Smooth muscle cell (in vitro differentiated cells): ENCODE measurements around the gene GPRC5C. TPM values are rescaled to one million over a fixed set of nuclear protein-coding genes. Genes with fewer than 3 reads are reported as not detected.

Source experiments
- DNase-seq: peaks from one replicate; lab custom pipeline; 2025; ENCODE audit not compliant: unreplicated experiment; lab: John Stamatoyannopoulos, UW
- H2AFZ ChIP-seq: fragments of 200-600 bp; sonication (generic); 2 replicates; pipeline ENCODE4 v1.6.0; 2016; ENCODE audit warnings: antibody characterized with exemption, low read depth, mild to moderate bottlenecking
- H3F3A ChIP-seq: fragments of 200-600 bp; sonication (generic); 2 replicates; pipeline ENCODE4 v1.6.0; 2017; ENCODE audit warnings: antibody characterized with exemption, low read depth
- H3K27ac ChIP-seq: fragments of 200-600 bp; sonication (generic); 2 replicates; pipeline ENCODE4 v1.5.1; 2016; ENCODE audit warnings: low read depth, mild to moderate bottlenecking
- H3K27me3 ChIP-seq: fragments of 200-600 bp; sonication (generic); 2 replicates; pipeline ENCODE4 v1.6.1; 2016; ENCODE audit warnings: low read depth, mild to moderate bottlenecking
- H3K36me3 ChIP-seq: fragments of 200-600 bp; sonication (generic); 2 replicates; pipeline ENCODE4 v1.5.1; 2016; ENCODE audit warnings: low read depth
- H3K4me1 ChIP-seq: fragments of 200-600 bp; sonication (generic); 2 replicates; pipeline ENCODE4 v1.5.1; 2016; ENCODE audit warnings: low read depth
- H3K4me2 ChIP-seq: fragments of 200-600 bp; sonication (generic); 2 replicates; pipeline ENCODE4 v1.6.0; 2016; ENCODE audit warnings: mild to moderate bottlenecking
- H3K4me3 ChIP-seq: fragments of 200-600 bp; sonication (generic); 2 replicates; pipeline ENCODE4 v1.5.1; 2016; ENCODE audit warnings: mild to moderate bottlenecking
- H3K79me2 ChIP-seq: fragments of 200-600 bp; sonication (generic); 2 replicates; pipeline ENCODE4 v1.6.0; 2016; ENCODE audit warnings: low read depth, mild to moderate bottlenecking
- H3K9ac ChIP-seq: fragments of 200-600 bp; sonication (generic); 2 replicates; pipeline ENCODE4 v1.6.0; 2016; ENCODE audit warnings: low read depth
- H3K9me3 ChIP-seq: fragments of 200-600 bp; sonication (generic); replicated peaks from 2 replicates; pipeline ENCODE4 v1.5.1; 2016; ENCODE audit warnings: low read depth
- H4K20me1 ChIP-seq: fragments of 200-600 bp; sonication (generic); 2 replicates; pipeline ENCODE4 v1.6.0; 2016; ENCODE audit warnings: low read depth
- CTCF ChIP-seq: fragments of 200-600 bp; sonication (generic); IDR thresholded peaks from 2 replicates; pipeline ENCODE4 v1.5.1; 2017; ENCODE audit warnings: borderline replicate concordance, mild to moderate bottlenecking, antibody characterized with exemption; ENCODE audit not compliant: insufficient read depth, poor library complexity, severe bottlenecking
- WGBS: methylation state at CpG from one replicate; pipeline ENCODE4 v1.1.7; 2016; ENCODE audit warnings: low lambda C conversion rate; 5-methylcytosine and 5-hydroxymethylcytosine counted together
- polyA plus RNA-seq: library from polyadenylated mRNA; unstranded; fragments of >200 nt; fragmentation: Nextera tagmentation; extraction: Ambion mirVana; gene quantifications from 2 replicates; pipeline ENCODE4 v1.2.1, GENCODE V29; 2016
- total RNA-seq: library from RNA; depleted of rRNA; stranded (reverse); fragments of >200 nt; gene quantifications from 2 replicates; pipeline ENCODE4 v1.2.3, GENCODE V29; 2014

The GPRC5C gene
- total and polyA plus RNA-seq, 2 experiments from 2014 or later = 64.5 to 96.9 TPM

GRCh38 chr17:74429604-74430384 lies 2.1 kb upstream of the GPRC5C start:
- H3K9ac ChIP-seq = peak overlapping the region; percentile 86
- H3F3A ChIP-seq = no peaks in the 10 kb centered on the region
- H2AFZ ChIP-seq = peak overlapping the region; percentile 10
- peaks cover 17% of the 10 kb centered on the region for H3K4me1 ChIP-seq
- peaks cover 29% of the 10 kb centered on the region for H3K79me2 ChIP-seq
- H3K4me3 ChIP-seq = peak overlapping the region; percentile 71
- H3K27me3 ChIP-seq = no peaks in the 10 kb centered on the region
- TF ChIP-seq CTCF = no peak
- 38% methylated on average over 18 of the region's 19 CpGs for WGBS
- H3K4me2 ChIP-seq = peak overlapping the region; percentile 92
- no peaks in the 10 kb centered on the region for H3K36me3 ChIP-seq
- DNase-seq = no peak
- H3K27ac ChIP-seq = peak overlapping the region; percentile 96
- no peaks in the 10 kb centered on the region for H3K9me3 ChIP-seq
- H4K20me1 ChIP-seq = peaks cover 20% of the 10 kb centered on the region

- Histone ChIP-seq H3K27ac (peak overlapping the region; percentile 96), H3K36me3 (no peaks in the 10 kb centered on the region), H3K9me3 (no peaks in the 10 kb centered on the region), H3K4me3 (peak overlapping the region; percentile 71), H3K27me3 (no peaks in the 10 kb centered on the region), H3K4me2 (peak overlapping the region; percentile 92), H2AFZ (peak overlapping the region; percentile 10), H4K20me1 (peaks cover 25% of the 10 kb centered on the region), H3K4me1 (peaks cover 17% of the 10 kb centered on the region), H3K9ac (peak overlapping the region; percentile 86), H3K79me2 (peaks cover 34% of the 10 kb centered on the region), H3F3A (no peaks in the 10 kb centered on the region)
- WGBS = 4% methylated on average over 13 of the region's 13 CpGs
- no peak for TF ChIP-seq CTCF
- DNase-seq = no peak
Observed at GRCh38 chr17:74430385-74430705, 1.5 kb upstream of the GPRC5C start.

GRCh38 chr17:74430706-74431567 lies 951 bp upstream of the GPRC5C start:
- Histone ChIP-seq H3K9ac (peak overlapping the region; percentile 86), H3K36me3 (no peaks in the 10 kb centered on the region), H3K79me2 (peaks cover 40% of the 10 kb centered on the region), H3K27me3 (no peaks in the 10 kb centered on the region), H3K4me1 (peaks cover 17% of the 10 kb centered on the region), H3K4me2 (peak overlapping the region; percentile 92), H3K9me3 (no peaks in the 10 kb centered on the region), H3F3A (no peaks in the 10 kb centered on the region), H3K4me3 (peak overlapping the region; percentile 71), H3K27ac (peak overlapping the region; percentile 96), H4K20me1 (peaks cover 31% of the 10 kb centered on the region), H2AFZ (peak overlapping the region; percentile 71)
- peak; percentile 86 for DNase-seq
- WGBS = 1% methylated on average over 35 of the region's 67 CpGs
- TF ChIP-seq CTCF = no peak
